Activated CD4-positive, alpha-beta T cell treated with anti-CD3 and anti-CD28 coated beads, Interleukin-2, amount 10 ng/mL, durations not matched to agents 24 days and 14 days (primary cell): ENCODE measurements around the gene RNU2-1. TPM values are rescaled to one million over a fixed set of nuclear protein-coding genes. Genes with fewer than 3 reads are reported as not detected.

Experiments
- DNase-seq: peaks from one replicate; pipeline ENCODE4 v3.0.0; 2022
- H3K27ac Mint-ChIP-seq: one replicate; pipeline ENCODE4 v1.8.0; 2022; ENCODE audit warnings: mild to moderate bottlenecking, mixed read lengths
- H3K27me3 Mint-ChIP-seq: one replicate; pipeline ENCODE4 v1.8.0; 2022; ENCODE audit warnings: mixed read lengths
- H3K36me3 Mint-ChIP-seq: one replicate; pipeline ENCODE4 v1.8.0; 2022; ENCODE audit warnings: low read depth, mild to moderate bottlenecking, mixed read lengths
- H3K4me1 Mint-ChIP-seq: one replicate; pipeline ENCODE4 v1.8.0; 2021; ENCODE audit warnings: mixed read lengths
- H3K4me3 Mint-ChIP-seq: one replicate; pipeline ENCODE4 v1.8.0; 2022; ENCODE audit warnings: mild to moderate bottlenecking, moderate library complexity, mixed read lengths
- H3K9me3 Mint-ChIP-seq: one replicate; pipeline ENCODE4 v1.8.0; 2021; ENCODE audit warnings: mixed read lengths
- intact Hi-C: fragments of 100-400 bp; cut with micrococcal nuclease; formaldehyde crosslinking; loops from one replicate; pipeline ENCODE4 v1.15.1; 2023
- total RNA-seq: library from RNA; stranded (reverse); gene quantifications from 2 replicates; pipeline ENCODE4 v1.2.3, GENCODE V29; 2022

Gene RNU2-1
- total RNA-seq, 1 donor from 2014 or later = 5,051 TPM

GRCh38 chr17:43224146-43224705 is 9.6 kb downstream of the RNU2-1 start:
- H3K4me1 Mint-ChIP-seq = peaks cover 10% of the 10 kb centered on the region
- peak; percentile 53 for DNase-seq
- H3K9me3 Mint-ChIP-seq = no peaks in the 10 kb centered on the region
- H3K4me3 Mint-ChIP-seq = no peak overlapping the region
- H3K27ac Mint-ChIP-seq = no peak overlapping the region
- no peaks in the 10 kb centered on the region for H3K27me3 Mint-ChIP-seq
- intact Hi-C loops = no loop called here
- H3K36me3 Mint-ChIP-seq = peaks cover 8% of the 10 kb centered on the region

GRCh38 chr17:43220511-43221125 is 13.2 kb downstream of the RNU2-1 start:
- intact Hi-C loops = no loop called here
- Mint-ChIP-seq H3K4me1 (peaks cover 24% of the 10 kb centered on the region), H3K27me3 (no peaks in the 10 kb centered on the region), H3K4me3 (no peak overlapping the region), H3K27ac (no peak overlapping the region), H3K36me3 (peaks cover 30% of the 10 kb centered on the region), H3K9me3 (no peaks in the 10 kb centered on the region)
- peak; percentile 46 for DNase-seq

GRCh38 chr17:43219746-43220380 is 13.9 kb downstream of the RNU2-1 start:
- no peaks in the 10 kb centered on the region for H3K9me3 Mint-ChIP-seq
- no peak overlapping the region for H3K27ac Mint-ChIP-seq
- H3K4me1 Mint-ChIP-seq = peaks cover 27% of the 10 kb centered on the region
- intact Hi-C loops = no loop called here
- peak; percentile 42 for DNase-seq
- no peak overlapping the region for H3K4me3 Mint-ChIP-seq
- peaks cover 36% of the 10 kb centered on the region for H3K36me3 Mint-ChIP-seq
- no peaks in the 10 kb centered on the region for H3K27me3 Mint-ChIP-seq

DNA sequence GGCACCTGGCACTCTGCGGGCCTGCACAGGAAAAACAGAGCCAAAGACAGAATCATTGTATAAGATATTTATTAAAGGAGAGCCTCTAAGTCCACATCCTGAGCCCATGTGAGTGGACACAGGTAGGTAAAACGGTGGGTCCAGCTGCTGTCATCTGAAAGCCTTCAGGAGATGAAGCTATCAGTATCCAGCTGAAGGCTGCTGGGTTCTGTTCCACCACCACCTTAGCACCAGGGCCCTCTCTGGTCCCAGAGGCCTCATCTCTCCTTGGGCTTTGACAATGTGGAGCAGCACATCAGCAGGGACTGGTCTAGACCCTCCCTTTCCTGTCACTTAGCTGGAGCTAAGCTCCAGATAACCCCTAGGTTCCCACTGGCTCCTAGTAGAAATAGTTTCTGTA is 14.8 kb downstream of the RNU2-1 start:
- Mint-ChIP-seq H3K36me3 (peaks cover 34% of the 10 kb centered on the region), H3K4me1 (peaks cover 25% of the 10 kb centered on the region), H3K9me3 (no peaks in the 10 kb centered on the region), H3K27ac (peak overlapping the region; percentile 53), H3K4me3 (no peak overlapping the region), H3K27me3 (no peaks in the 10 kb centered on the region)
- peak; percentile 47 for DNase-seq
- intact Hi-C loops = no loop called here

- H3K27me3 Mint-ChIP-seq = no peaks in the 10 kb centered on the region
- H3K4me1 Mint-ChIP-seq = peaks cover 36% of the 10 kb centered on the region
- H3K36me3 Mint-ChIP-seq = peaks cover 31% of the 10 kb centered on the region
- H3K4me3 Mint-ChIP-seq = no peak overlapping the region
- peak overlapping the region; percentile 76 for H3K27ac Mint-ChIP-seq
- DNase-seq = no peak
- no peaks in the 10 kb centered on the region for H3K9me3 Mint-ChIP-seq
- intact Hi-C loops = no loop called here
Measured at GRCh38 chr17:43217614-43218087, 16.1 kb downstream of the RNU2-1 start.

DNA sequence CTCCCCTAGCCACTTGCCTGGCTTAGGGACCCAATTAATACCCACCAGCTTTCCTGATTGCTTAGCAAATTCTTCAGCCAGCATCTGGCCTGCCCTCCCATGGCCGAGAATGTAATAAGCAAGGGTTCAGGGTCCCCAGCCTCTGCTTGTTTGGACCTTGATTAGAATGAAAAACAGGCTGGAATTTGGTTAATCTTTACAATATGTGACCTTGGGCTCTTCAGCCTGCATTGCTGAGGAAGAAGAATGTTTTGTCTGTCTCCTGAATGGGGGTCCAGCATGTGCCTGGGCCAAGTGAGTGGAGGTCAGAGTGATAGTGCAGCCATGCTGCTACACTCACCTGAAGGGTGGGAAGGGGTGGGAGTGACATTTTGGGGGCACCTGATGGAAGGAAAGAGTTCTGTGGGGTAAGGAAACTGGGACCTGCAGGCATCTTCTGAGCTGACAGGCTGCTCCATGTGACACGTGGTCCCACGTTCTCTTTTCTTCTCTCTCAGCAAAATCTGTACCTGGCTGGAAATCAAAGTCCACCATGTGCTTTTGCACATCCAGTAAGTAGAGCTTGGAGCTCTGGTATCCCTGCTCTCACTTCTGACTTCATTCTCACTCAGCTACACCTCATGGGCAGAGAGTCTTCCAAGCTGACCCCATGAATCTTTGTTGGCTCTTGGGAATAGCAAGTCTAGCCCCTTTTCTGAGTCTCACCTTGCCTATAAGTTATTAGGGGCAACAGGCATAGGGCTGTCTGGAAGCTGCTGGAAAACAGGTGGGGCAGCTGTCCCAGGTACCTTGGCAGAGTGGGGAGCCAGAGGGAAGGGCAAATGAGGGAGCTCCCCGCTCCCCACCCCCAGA is 16.8 kb downstream of the RNU2-1 start:
- H3K4me3 Mint-ChIP-seq = no peak overlapping the region
- H3K4me1 Mint-ChIP-seq = peaks cover 42% of the 10 kb centered on the region
- H3K36me3 Mint-ChIP-seq = peaks cover 31% of the 10 kb centered on the region
- H3K27ac Mint-ChIP-seq = peak overlapping the region; percentile 76
- H3K27me3 Mint-ChIP-seq = no peaks in the 10 kb centered on the region
- no peaks in the 10 kb centered on the region for H3K9me3 Mint-ChIP-seq
- intact Hi-C loops = no loop called here
- DNase-seq = no peak

DNA sequence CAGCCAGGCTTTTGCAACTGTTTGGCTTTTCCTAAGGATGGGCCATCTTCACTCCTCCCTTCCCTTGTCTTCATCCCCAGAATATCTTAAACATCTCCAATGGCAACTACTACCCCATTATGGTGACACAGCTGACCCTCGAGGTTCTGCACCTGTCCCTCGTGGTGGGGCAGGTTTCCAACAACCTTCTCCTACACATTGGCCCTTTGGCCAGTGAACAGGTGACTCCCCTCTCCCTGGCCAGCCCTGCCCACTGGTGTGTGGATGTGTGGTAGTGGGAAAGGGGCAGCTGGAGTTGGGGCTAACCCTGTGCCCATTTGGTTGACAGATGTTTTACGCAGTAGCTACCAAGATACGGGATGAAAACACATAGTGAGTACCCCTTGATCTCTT is 17.4 kb downstream of the RNU2-1 start:
- intact Hi-C loops = no loop called here
- H3K27ac Mint-ChIP-seq = no peak overlapping the region
- no peaks in the 10 kb centered on the region for H3K27me3 Mint-ChIP-seq
- no peak for DNase-seq
- no peaks in the 10 kb centered on the region for H3K9me3 Mint-ChIP-seq
- peaks cover 31% of the 10 kb centered on the region for H3K36me3 Mint-ChIP-seq
- H3K4me3 Mint-ChIP-seq = no peak overlapping the region
- peaks cover 42% of the 10 kb centered on the region for H3K4me1 Mint-ChIP-seq

GRCh38 chr17:43215341-43215740 is 18.4 kb downstream of the RNU2-1 start:
- Mint-ChIP-seq H3K27me3 (no peaks in the 10 kb centered on the region), H3K27ac (no peak overlapping the region), H3K9me3 (no peaks in the 10 kb centered on the region), H3K36me3 (peaks cover 31% of the 10 kb centered on the region), H3K4me3 (no peak overlapping the region), H3K4me1 (peaks cover 43% of the 10 kb centered on the region)
- no peak for DNase-seq
- intact Hi-C loops = no loop called here

GRCh38 chr17:43213545-43213944 is 20.2 kb downstream of the RNU2-1 start:
- H3K27ac Mint-ChIP-seq = peak overlapping the region; percentile 45
- intact Hi-C loops = loop anchor here (5.0 kb wide), 2 partner anchors 86 to 191 kb away; partner anchors contain the start of genes BRCA1 and VAT1
- H3K4me1 Mint-ChIP-seq = peaks cover 43% of the 10 kb centered on the region
- H3K36me3 Mint-ChIP-seq = peaks cover 37% of the 10 kb centered on the region
- no peaks in the 10 kb centered on the region for H3K9me3 Mint-ChIP-seq
- no peaks in the 10 kb centered on the region for H3K27me3 Mint-ChIP-seq
- H3K4me3 Mint-ChIP-seq = peak overlapping the region; percentile 99
- no peak for DNase-seq

- H3K27me3 Mint-ChIP-seq = no peaks in the 10 kb centered on the region
- DNase-seq = peak; percentile 71
- H3K27ac Mint-ChIP-seq = peak overlapping the region; percentile 90
- H3K4me3 Mint-ChIP-seq = peak overlapping the region; percentile 99
- H3K9me3 Mint-ChIP-seq = no peaks in the 10 kb centered on the region
- peaks cover 39% of the 10 kb centered on the region for H3K4me1 Mint-ChIP-seq
- peaks cover 37% of the 10 kb centered on the region for H3K36me3 Mint-ChIP-seq
- intact Hi-C loops = loop anchor here (5.0 kb wide), 2 partner anchors 86 to 191 kb away; partner anchors contain the start of genes BRCA1 and VAT1
Measured at GRCh38 chr17:43212641-43213490, 20.9 kb downstream of the RNU2-1 start.

GRCh38 chr17:43211480-43212402 is 22.0 kb downstream of the RNU2-1 start, which contains the start of gene TMEM106A:
Gene TMEM106A (plus strand): TSS chr17:43211875. CDS start chr17:43213042, 1,167 bp downstream.
- DNase-seq = peak; percentile 91
- Mint-ChIP-seq H3K27me3 (no peaks in the 10 kb centered on the region), H3K9me3 (no peaks in the 10 kb centered on the region), H3K36me3 (peaks cover 27% of the 10 kb centered on the region), H3K4me1 (peaks cover 32% of the 10 kb centered on the region), H3K27ac (peak within 1 kb of the TSS; percentile 90), H3K4me3 (peak within 1 kb of the TSS; percentile 99)
- intact Hi-C loops = loop anchor here (1.0 to 5.0 kb wide), 3 partner anchors 41 to 189 kb away; partner anchors contain the start of genes BRCA1 and VAT1

- H3K27me3 Mint-ChIP-seq = no peaks in the 10 kb centered on the region
- H3K4me1 Mint-ChIP-seq = peaks cover 32% of the 10 kb centered on the region
- no peak for DNase-seq
- peak overlapping the region; percentile 90 for H3K27ac Mint-ChIP-seq
- H3K9me3 Mint-ChIP-seq = no peaks in the 10 kb centered on the region
- intact Hi-C loops = loop anchor here (1.0 to 5.0 kb wide), 3 partner anchors 41 to 189 kb away; partner anchors contain the start of genes BRCA1 and VAT1
- peaks cover 24% of the 10 kb centered on the region for H3K36me3 Mint-ChIP-seq
- peak overlapping the region; percentile 99 for H3K4me3 Mint-ChIP-seq
Measured at GRCh38 chr17:43211123-43211479, 22.7 kb downstream of the RNU2-1 start.
